ENCODE results near the gene RXFP3. TPM values are rescaled to one million over a fixed set of nuclear protein-coding genes. Genes with fewer than 3 reads are reported as not detected.

Gene RXFP3
- total and polyA plus RNA-seq, 2 donors (not counting 1 experiment from before 2014, with no cell fraction given), result not detected

- Histone ChIP-seq H3K9me3 (ENCODE audit: control extremely low read depth in 1 of 3, control insufficient read depth in 2 of 3, insufficient read depth in 1 of 3, low read length in 2 of 3) (peaks cover 0 to 21% (median 0%) of the 10 kb centered on the region in 3 donors), H3K4me3 (ENCODE audit: control extremely low read depth in 1 of 5, extremely low read depth in 1 of 5, insufficient read depth in 1 of 5, low read depth in 2 of 5, low read length in 4 of 5) (no peak overlapping the region), H3K36me3 (replicated peaks in 1 of 2; ENCODE audit: control extremely low read depth in 1 of 2, control insufficient read depth in 1 of 2, extremely low read depth in 1 of 2, insufficient read depth in 2 of 2, low read length in 1 of 2) (no peaks in the 10 kb centered on the region), H2AFZ (ENCODE audit: insufficient read depth, low read depth, low read length, poor library complexity, severe bottlenecking) (no peak overlapping the region), H3K4me1 (ENCODE audit: control insufficient read depth in 2 of 2, insufficient read depth in 2 of 2, low read length in 2 of 2) (peaks cover 13 to 20% of the 10 kb centered on the region in 2 donors), H3K79me2 (ENCODE audit: control insufficient read depth, insufficient read depth, low read length) (no peaks in the 10 kb centered on the region), H3K27me3 (replicated peaks in 1 of 4; ENCODE audit: control extremely low read depth in 1 of 4, control insufficient read depth in 3 of 4, insufficient read depth in 4 of 4, low read length in 3 of 4) (peaks cover 0 to 49% (median 23%) of the 10 kb centered on the region in 4 experiments), H4K20me1 (ENCODE audit: control insufficient read depth, insufficient read depth, low read length, poor library complexity, severe bottlenecking) (no peaks in the 10 kb centered on the region), H3K9ac (ENCODE audit: low read length) (no peak overlapping the region), H3K4me2 (replicated peaks; ENCODE audit: low read depth, low read length, poor library complexity, severe bottlenecking) (no peak overlapping the region), H3K27ac (ENCODE audit: low read length in 2 of 2) (no peak overlapping the region)
- intact Hi-C loops (cut with micrococcal nuclease), result no loop called here
- WGBS (ENCODE audit: insufficient coverage), result 38% methylated on average over 50 of the region's 54 CpGs
- POLR2A ChIA-PET, result no interaction called here
- no peak overlapping the region for H3K27ac Mint-ChIP-seq
- peaks cover 48% of the 10 kb centered on the region for H3K27me3 Mint-ChIP-seq
- no peaks in the 10 kb centered on the region for H3K9me3 Mint-ChIP-seq (ENCODE audit: insufficient read depth)
- peaks cover 17% of the 10 kb centered on the region for H3K4me1 Mint-ChIP-seq
- no peak for TF ChIP-seq EZH2 (IDR thresholded peaks at IDR 0.05; ENCODE audit: borderline replicate concordance, insufficient read depth, low read depth, low read length, poor library complexity, severe bottlenecking)
- TF ChIP-seq, protein P1, sequence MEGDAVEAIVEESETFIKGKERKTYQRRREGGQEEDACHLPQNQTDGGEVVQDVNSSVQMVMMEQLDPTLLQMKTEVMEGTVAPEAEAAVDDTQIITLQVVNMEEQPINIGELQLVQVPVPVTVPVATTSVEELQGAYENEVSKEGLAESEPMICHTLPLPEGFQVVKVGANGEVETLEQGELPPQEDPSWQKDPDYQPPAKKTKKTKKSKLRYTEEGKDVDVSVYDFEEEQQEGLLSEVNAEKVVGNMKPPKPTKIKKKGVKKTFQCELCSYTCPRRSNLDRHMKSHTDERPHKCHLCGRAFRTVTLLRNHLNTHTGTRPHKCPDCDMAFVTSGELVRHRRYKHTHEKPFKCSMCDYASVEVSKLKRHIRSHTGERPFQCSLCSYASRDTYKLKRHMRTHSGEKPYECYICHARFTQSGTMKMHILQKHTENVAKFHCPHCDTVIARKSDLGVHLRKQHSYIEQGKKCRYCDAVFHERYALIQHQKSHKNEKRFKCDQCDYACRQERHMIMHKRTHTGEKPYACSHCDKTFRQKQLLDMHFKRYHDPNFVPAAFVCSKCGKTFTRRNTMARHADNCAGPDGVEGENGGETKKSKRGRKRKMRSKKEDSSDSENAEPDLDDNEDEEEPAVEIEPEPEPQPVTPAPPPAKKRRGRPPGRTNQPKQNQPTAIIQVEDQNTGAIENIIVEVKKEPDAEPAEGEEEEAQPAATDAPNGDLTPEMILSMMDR (IDR thresholded peaks at IDR 0.05), result no peak
- no peak overlapping the region for H3K4me3 Mint-ChIP-seq
- CTCF ChIA-PET, result interaction anchor here (1.0 kb wide), 1 partner anchor 502 kb away, joined by 3 read pairs; no protein-coding TSS in a partner anchor
- DNase-seq (peak; percentile 4), ATAC-seq (ENCODE audit: low read depth) (no peak)
Observed at GRCh38 chr5:33937707-33938506, 1.7 kb downstream of the RXFP3 start.

DNA sequence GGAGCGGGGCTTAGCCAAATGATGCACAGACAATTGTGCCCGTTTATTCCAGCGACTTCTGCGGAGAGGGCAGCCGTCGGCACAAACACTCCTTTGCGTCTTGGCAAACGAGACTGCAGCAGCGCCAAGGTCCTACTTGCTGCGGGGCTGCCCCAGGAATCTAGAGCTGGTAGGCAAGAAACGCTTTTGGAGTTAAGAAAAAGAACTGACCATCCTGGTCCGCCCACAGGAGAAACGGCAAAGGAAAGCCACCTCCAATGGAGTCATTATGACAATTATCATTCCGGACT is 2.3 kb downstream of the RXFP3 start:
- ChIA-PET POLR2A (no interaction called here), CTCF (interaction anchor here (1.0 kb wide), 1 partner anchor 503 kb away, joined by 3 read pairs; no protein-coding TSS in a partner anchor)
- Histone ChIP-seq H3K79me2 (ENCODE audit: control insufficient read depth, insufficient read depth, low read length) (no peaks in the 10 kb centered on the region), H3K4me2 (replicated peaks; ENCODE audit: low read depth, low read length, poor library complexity, severe bottlenecking) (no peak overlapping the region), H3K36me3 (replicated peaks in 1 of 2; ENCODE audit: control extremely low read depth in 1 of 2, control insufficient read depth in 1 of 2, extremely low read depth in 1 of 2, insufficient read depth in 2 of 2, low read length in 1 of 2) (no peaks in the 10 kb centered on the region), H3K27ac (ENCODE audit: low read length in 2 of 2) (no peak overlapping the region), H2AFZ (ENCODE audit: insufficient read depth, low read depth, low read length, poor library complexity, severe bottlenecking) (no peak overlapping the region), H4K20me1 (ENCODE audit: control insufficient read depth, insufficient read depth, low read length, poor library complexity, severe bottlenecking) (no peaks in the 10 kb centered on the region), H3K27me3 (replicated peaks in 1 of 4; ENCODE audit: control extremely low read depth in 1 of 4, control insufficient read depth in 3 of 4, insufficient read depth in 4 of 4, low read length in 3 of 4) (peaks cover 0 to 49% (median 24%) of the 10 kb centered on the region in 4 experiments), H3K4me1 (ENCODE audit: control insufficient read depth in 2 of 2, insufficient read depth in 2 of 2, low read length in 2 of 2) (peaks cover 13 to 16% of the 10 kb centered on the region in 2 donors), H3K9ac (ENCODE audit: low read length) (no peak overlapping the region), H3K9me3 (ENCODE audit: control extremely low read depth in 1 of 3, control insufficient read depth in 2 of 3, insufficient read depth in 1 of 3, low read length in 2 of 3) (peaks cover 0 to 21% (median 0%) of the 10 kb centered on the region in 3 donors), H3K4me3 (ENCODE audit: control extremely low read depth in 1 of 5, extremely low read depth in 1 of 5, insufficient read depth in 1 of 5, low read depth in 2 of 5, low read length in 4 of 5) (no peak overlapping the region)
- Mint-ChIP-seq H3K27ac (no peak overlapping the region), H3K4me1 (peaks cover 13% of the 10 kb centered on the region), H3K9me3 (ENCODE audit: insufficient read depth) (no peaks in the 10 kb centered on the region), H3K4me3 (no peak overlapping the region), H3K27me3 (peaks cover 48% of the 10 kb centered on the region)
- ATAC-seq (ENCODE audit: low read depth), result no peak
- TF ChIP-seq, protein P1 (IDR thresholded peaks at IDR 0.05), result no peak
- TF ChIP-seq EZH2 (IDR thresholded peaks at IDR 0.05; ENCODE audit: borderline replicate concordance, insufficient read depth, low read depth, low read length, poor library complexity, severe bottlenecking), result no peak
- DNase-seq, result no peak
- WGBS (ENCODE audit: insufficient coverage), result 39% methylated on average over 14 of the region's 14 CpGs
- intact Hi-C loops (cut with micrococcal nuclease), result no loop called here

All from B cell (primary cell).